GM23338 (cell line): ENCODE results near the gene TECR. TPM values are rescaled to one million over a fixed set of nuclear protein-coding genes. Genes with fewer than 3 reads are reported as not detected.

Source experiments
- ATAC-seq: fragments of 200-7000 bp; cut with Tn5 transposase; 3 replicates; pipeline ENCODE4 v1.9.1; 2020
- DNase-seq: peaks from one replicate; pipeline ENCODE4 v3.0.0-alpha.2; 2015; ENCODE audit warnings: low spot score
- H2AFZ ChIP-seq: fragments of 200-600 bp; sonication (generic); 2 replicates; pipeline ENCODE4 v1.8.0; 2016; ENCODE audit warnings: antibody characterized with exemption, mild to moderate bottlenecking, moderate library complexity
- H3F3A ChIP-seq: fragments of 200-600 bp; sonication (generic); replicated peaks from 2 replicates; pipeline ENCODE4 v1.8.0; 2017; ENCODE audit warnings: antibody characterized with exemption, mixed run types, low read depth
- H3K27ac ChIP-seq: fragments of 200-600 bp; sonication (generic); 2 replicates; pipeline ENCODE4 v1.6.1; 2016; ENCODE audit warnings: low read depth
- H3K27me3 ChIP-seq: fragments of 200-600 bp; sonication (generic); 2 replicates; pipeline ENCODE4 v1.8.0; 2016; ENCODE audit warnings: mild to moderate bottlenecking, mixed run types, moderate library complexity; ENCODE audit not compliant: insufficient read depth
- H3K36me3 ChIP-seq: fragments of 200-600 bp; sonication (generic); 2 replicates; pipeline ENCODE4 v1.8.0; 2016; ENCODE audit warnings: mild to moderate bottlenecking; ENCODE audit not compliant: insufficient read depth
- H3K4me1 ChIP-seq: fragments of 200-600 bp; sonication (generic); 2 replicates; pipeline ENCODE4 v1.8.0; 2016; ENCODE audit warnings: mild to moderate bottlenecking, moderate library complexity; ENCODE audit not compliant: insufficient read depth
- H3K4me2 ChIP-seq: fragments of 200-600 bp; sonication (generic); 2 replicates; pipeline ENCODE4 v1.7.1; 2017; ENCODE audit warnings: mixed run types
- H3K4me3 ChIP-seq: fragments of 200-600 bp; sonication (generic); 2 replicates; pipeline ENCODE4 v1.6.1; 2016; ENCODE audit warnings: mixed run types
- H3K79me2 ChIP-seq: fragments of 200-600 bp; sonication (generic); replicated peaks from 2 replicates; pipeline ENCODE4 v1.8.0; 2017; ENCODE audit warnings: mild to moderate bottlenecking; ENCODE audit not compliant: insufficient read depth
- H3K9me2 ChIP-seq: fragments of 200-600 bp; sonication (generic); 2 replicates; pipeline ENCODE4 v1.8.0; 2017; ENCODE audit not compliant: insufficient read depth
- H4K20me1 ChIP-seq: fragments of 200-600 bp; sonication (generic); replicated peaks from 2 replicates; pipeline ENCODE4 v1.8.0; 2017; ENCODE audit warnings: mild to moderate bottlenecking; ENCODE audit not compliant: insufficient read depth
- H3K27ac Mint-ChIP-seq: 2 replicates; pipeline ENCODE4 v1.8.0; 2020; ENCODE audit warnings: inconsistent platforms, mild to moderate bottlenecking, moderate library complexity, mixed read lengths
- H3K27me3 Mint-ChIP-seq: 3 replicates; pipeline ENCODE4 v1.8.0; 2022; ENCODE audit warnings: low read depth, mild to moderate bottlenecking, moderate library complexity, mixed read lengths, inconsistent platforms; ENCODE audit not compliant: insufficient read depth, poor library complexity
- H3K36me3 Mint-ChIP-seq: 3 replicates; pipeline ENCODE4 v1.8.0; 2021; ENCODE audit warnings: low read depth, mild to moderate bottlenecking, inconsistent platforms, moderate library complexity, mixed read lengths
- H3K4me1 Mint-ChIP-seq: 3 replicates; pipeline ENCODE4 v1.8.0; 2020; ENCODE audit warnings: mild to moderate bottlenecking, inconsistent platforms, mixed read lengths
- H3K4me3 Mint-ChIP-seq: 3 replicates; pipeline ENCODE4 v1.8.0; 2021; ENCODE audit warnings: moderate library complexity, mild to moderate bottlenecking, inconsistent platforms, mixed read lengths
- H3K9me3 Mint-ChIP-seq: 3 replicates; pipeline ENCODE4 v1.8.0; 2020; ENCODE audit warnings: moderate library complexity, mild to moderate bottlenecking, inconsistent platforms, mixed read lengths
- CREB1 ChIP-seq: fragments of 250-450 bp; sonication (Bioruptor Pico); IDR thresholded peaks from 2 replicates; pipeline ENCODE4 v1.5.0; 2020; ENCODE audit warnings: low read depth, mild to moderate bottlenecking, moderate library complexity
- CTCF ChIP-seq, 2 experiments: fragments of 200-600 bp in 1 of 2; sonication (generic) in 1 of 2; conservative IDR thresholded peaks; 2 replicates each; pipeline versions ENCODE4 v1.5.1 to v1.6.1; 2016 to 2017; ENCODE audit warnings: antibody characterized with exemption in 2 of 2, low read depth in 2 of 2, mild to moderate bottlenecking in 2 of 2, moderate library complexity in 1 of 2
- ETS1 ChIP-seq: IDR thresholded peaks from 2 replicates; pipeline ENCODE4 v1.6.1; 2016; ENCODE audit warnings: antibody characterized with exemption
- EZH2 ChIP-seq: fragments of 200-600 bp; sonication (generic); IDR thresholded peaks from one replicate; pipeline ENCODE4 v1.8.0; 2017; ENCODE audit warnings: antibody characterized with exemption, mild to moderate bottlenecking, low read depth; ENCODE audit not compliant: unreplicated experiment
- EZH2phosphoT487 ChIP-seq: fragments of 200-600 bp; sonication (generic); IDR thresholded peaks from one replicate; pipeline ENCODE4 v1.8.1; 2018; ENCODE audit warnings: antibody characterized with exemption; ENCODE audit not compliant: unreplicated experiment
- JUNB ChIP-seq: IDR thresholded peaks from one replicate; pipeline ENCODE4 v1.6.1; 2016; ENCODE audit warnings: antibody characterized with exemption; ENCODE audit not compliant: unreplicated experiment
- NANOG ChIP-seq: IDR thresholded peaks from 2 replicates; pipeline ENCODE4 v1.6.1; 2016; ENCODE audit warnings: antibody characterized with exemption, borderline replicate concordance
- POLR2AphosphoS5 ChIP-seq: IDR thresholded peaks from 2 replicates; pipeline ENCODE4 v1.6.1; 2016; ENCODE audit warnings: antibody characterized with exemption, low read depth
- REST ChIP-seq: IDR thresholded peaks from one replicate; pipeline ENCODE4 v1.6.1; 2018; ENCODE audit warnings: antibody characterized with exemption; ENCODE audit not compliant: unreplicated experiment
- STAT1 ChIP-seq: IDR thresholded peaks from one replicate; pipeline ENCODE4 v1.6.1; 2016; ENCODE audit warnings: antibody characterized with exemption; ENCODE audit not compliant: unreplicated experiment
- ZNF114 ChIP-seq: fragments of 250-450 bp; sonication (Bioruptor Pico); IDR thresholded peaks from 2 replicates; pipeline ENCODE4 v1.5.0; 2020; ENCODE audit warnings: mild to moderate bottlenecking, moderate library complexity
- ZNF331 ChIP-seq: fragments of 250-450 bp; sonication (Bioruptor Pico); IDR thresholded peaks from 2 replicates; pipeline ENCODE4 v1.5.0; 2020; ENCODE audit warnings: low read depth, mild to moderate bottlenecking, moderate library complexity
- polyA plus RNA-seq: library from polyadenylated mRNA; unstranded; fragments of >200 nt; fragmentation: Nextera tagmentation; extraction: Ambion mirVana; gene quantifications from 2 replicates; pipeline ENCODE4 v1.2.1, GENCODE V29; 2016
- total RNA-seq: library from RNA; depleted of rRNA; stranded (reverse); fragments of >200 nt; shearing (Covaris generic); gene quantifications from 2 replicates; pipeline ENCODE4 v1.2.3, GENCODE V29; 2014

TECR gene
- total and polyA plus RNA-seq, 2 experiments from 2014 or later, result 107 to 268 TPM

- Histone ChIP-seq H3K36me3 (peaks cover 3% of the 10 kb centered on the region), H2AFZ (peak within 1 kb of the TSS; percentile 88), H3K27me3 (no peaks in the 10 kb centered on the region), H3K4me2 (peak within 1 kb of the TSS; percentile 99), H4K20me1 (peaks cover 24% of the 10 kb centered on the region; the same call in 1 of the 2 replicates), H3K4me3 (peak within 1 kb of the TSS; percentile 97), H3K4me1 (peaks cover 11% of the 10 kb centered on the region; the same call in 1 of the 2 replicates), H3F3A (peaks cover 36% of the 10 kb centered on the region), H3K79me2 (peaks cover 31% of the 10 kb centered on the region), H3K9me2 (no peaks in the 10 kb centered on the region), H3K27ac (peak within 1 kb of the TSS; percentile 94)
- peaks cover 34% of the 10 kb centered on the region for H3K36me3 Mint-ChIP-seq
- H3K27me3 Mint-ChIP-seq, result peaks cover 11% of the 10 kb centered on the region
- ATAC-seq (peak; percentile 74), DNase-seq (peak; percentile 70)
- H3K9me3 Mint-ChIP-seq, result no peaks in the 10 kb centered on the region; the same call in 2 of the 3 replicates
- H3K4me3 Mint-ChIP-seq, result peak within 1 kb of the TSS; percentile 93
- H3K4me1 Mint-ChIP-seq, result peaks cover 26% of the 10 kb centered on the region
- TF ChIP-seq EZH2phosphoT487 (no peak), POLR2AphosphoS5 (peak; percentile 66; the same call in 1 of the 2 replicates), REST (peak; percentile 13)
- peak within 1 kb of the TSS; percentile 96 for H3K27ac Mint-ChIP-seq
These were observed 11.4 kb upstream of the TECR start, which contains the start of gene DNAJB1 for GRCh38 chr19:14517840-14518505. TSS of gene DNAJB1 (minus strand) at chr19:14518397. CDS start at chr19:14518349, 48 bp downstream.

- Histone ChIP-seq H3K36me3 (peaks cover 3% of the 10 kb centered on the region; the same call in 1 of the 2 replicates), H3F3A (peaks cover 23% of the 10 kb centered on the region), H3K27ac (peak overlapping the region; percentile 94), H3K9me2 (no peaks in the 10 kb centered on the region), H4K20me1 (peaks cover 21% of the 10 kb centered on the region; the same call in 1 of the 2 replicates), H3K4me2 (peak overlapping the region; percentile 81), H2AFZ (peak overlapping the region; percentile 88), H3K4me1 (peaks cover 11% of the 10 kb centered on the region; the same call in 1 of the 2 replicates), H3K4me3 (peak overlapping the region; percentile 58), H3K79me2 (peaks cover 31% of the 10 kb centered on the region), H3K27me3 (no peaks in the 10 kb centered on the region)
- DNase-seq (no peak), ATAC-seq (no peak)
- Mint-ChIP-seq H3K36me3 (peaks cover 31% of the 10 kb centered on the region), H3K27ac (peak overlapping the region; percentile 77), H3K4me3 (peak overlapping the region; percentile 93), H3K9me3 (no peaks in the 10 kb centered on the region; the same call in 2 of the 3 replicates), H3K4me1 (peaks cover 26% of the 10 kb centered on the region), H3K27me3 (peaks cover 15% of the 10 kb centered on the region)
- TF ChIP-seq CREB1 (CRISPR knock-in tag) (no peak), STAT1 (no peak), ETS1 (no peak), EZH2 (no peak), ZNF331 (no peak), CTCF (conservative IDR thresholded peaks at IDR 0.05; ENCODE audit: low read depth in 2 of 2) (no peak), POLR2AphosphoS5 (no peak), JUNB (no peak), REST (no peak), NANOG (no peak), EZH2phosphoT487 (no peak), ZNF114 (CRISPR knock-in tag) (no peak)
These were observed 10.0 kb upstream of the TECR start for GRCh38 chr19:14519245-14519859.
